A673 (cell line): Measurements from ENCODE around the gene RRAGC. TPM values are rescaled to one million over a fixed set of nuclear protein-coding genes. Genes with fewer than 3 reads are reported as not detected.

ENCODE experiments used
- BruUV-seq: library from RNA; stranded (reverse); fragments of 400-500 nt; replicated peaks from 2 replicates; lab custom pipeline; 2021; lab: Mats Ljungman, UMichigan
- CTCF ChIA-PET: fragments of 300-600 bp; sonication (Branson Sonifier 250); formaldehyde crosslinking; loops from one replicate; lab custom pipeline; 2022; ENCODE audit warnings: antibody characterized with exemption; lab: Charles Lee
- POLR2A ChIA-PET: fragments of 300-600 bp; sonication (Branson Sonifier 250); formaldehyde crosslinking; loops from one replicate; lab custom pipeline; 2022; ENCODE audit warnings: antibody characterized with exemption; ENCODE audit not compliant: low non-redundant PET; lab: Charles Lee
- DNase-seq: peaks from one replicate; pipeline ENCODE4 v3.0.0-alpha.2; 2015; ENCODE audit warnings: low spot score
- H3K27ac ChIP-seq: fragments of 200-600 bp; sonication (generic); 2 replicates; pipeline ENCODE4 v1.5.1; 2016; ENCODE audit warnings: mixed run types, low read depth, mild to moderate bottlenecking, mixed read lengths, antibody characterized with exemption, low read length; ENCODE audit not compliant: poor library complexity, severe bottlenecking
- H3K27me3 ChIP-seq: fragments of 200-600 bp; sonication (generic); replicated peaks from 2 replicates; pipeline ENCODE4 v1.6.1; 2017; ENCODE audit warnings: mixed run types, low read depth, mild to moderate bottlenecking, mixed read lengths, antibody characterized with exemption, low read length; ENCODE audit not compliant: insufficient read depth, poor library complexity
- H3K36me3 ChIP-seq: fragments of 200-600 bp; sonication (generic); 2 replicates; pipeline ENCODE4 v1.6.1; 2016; ENCODE audit warnings: mixed run types, mild to moderate bottlenecking, mixed read lengths, antibody characterized with exemption, low read length; ENCODE audit not compliant: insufficient read depth, poor library complexity, severe bottlenecking
- H3K4me1 ChIP-seq: fragments of 200-600 bp; sonication (generic); 2 replicates; pipeline ENCODE4 v1.6.1; 2017; ENCODE audit warnings: mixed run types, mild to moderate bottlenecking, mixed read lengths, antibody characterized with exemption, low read length; ENCODE audit not compliant: insufficient read depth, poor library complexity, severe bottlenecking
- H3K4me3 ChIP-seq: fragments of 200-600 bp; sonication (generic); 2 replicates; pipeline ENCODE4 v1.5.1; 2016; ENCODE audit warnings: low read depth, mixed run types, mild to moderate bottlenecking, mixed read lengths, low read length; ENCODE audit not compliant: poor library complexity, severe bottlenecking
- H3K9me3 ChIP-seq: fragments of 200-600 bp; sonication (generic); 2 replicates; pipeline ENCODE4 v1.6.1; 2016; ENCODE audit warnings: mixed run types, low read depth, mild to moderate bottlenecking, mixed read lengths, antibody characterized with exemption, low read length; ENCODE audit not compliant: poor library complexity, severe bottlenecking
- EZH2 ChIP-seq: fragments of 200-600 bp; sonication (generic); IDR thresholded peaks from 2 replicates; pipeline ENCODE4 v1.6.1; 2017; ENCODE audit warnings: borderline replicate concordance, low read depth, mild to moderate bottlenecking, mixed read lengths, antibody characterized with exemption, low read length; ENCODE audit not compliant: poor library complexity, severe bottlenecking
- intact Hi-C: fragments of 100-400 bp; cut with micrococcal nuclease; formaldehyde crosslinking; loops from one replicate; pipeline ENCODE4 v1.10.0; 2022; ENCODE audit not compliant: unreplicated experiment
- total RNA-seq: library from RNA; stranded (reverse); gene quantifications from 2 replicates; pipeline ENCODE4 v1.2.3, GENCODE V29; 2021
- TF ChIP-seq, protein P1 (sequence below): fragments of 300-800, 200-600 bp; sonication (generic); conservative IDR thresholded peaks from 2 replicates; pipeline ENCODE4 v1.5.1; 2017; ENCODE audit warnings: low read depth, mild to moderate bottlenecking, antibody characterized with exemption, low read length, moderate library complexity, mixed read lengths

Gene RRAGC
- total RNA-seq, 1 experiment from 2014 or later: 26.0 TPM

DNA sequence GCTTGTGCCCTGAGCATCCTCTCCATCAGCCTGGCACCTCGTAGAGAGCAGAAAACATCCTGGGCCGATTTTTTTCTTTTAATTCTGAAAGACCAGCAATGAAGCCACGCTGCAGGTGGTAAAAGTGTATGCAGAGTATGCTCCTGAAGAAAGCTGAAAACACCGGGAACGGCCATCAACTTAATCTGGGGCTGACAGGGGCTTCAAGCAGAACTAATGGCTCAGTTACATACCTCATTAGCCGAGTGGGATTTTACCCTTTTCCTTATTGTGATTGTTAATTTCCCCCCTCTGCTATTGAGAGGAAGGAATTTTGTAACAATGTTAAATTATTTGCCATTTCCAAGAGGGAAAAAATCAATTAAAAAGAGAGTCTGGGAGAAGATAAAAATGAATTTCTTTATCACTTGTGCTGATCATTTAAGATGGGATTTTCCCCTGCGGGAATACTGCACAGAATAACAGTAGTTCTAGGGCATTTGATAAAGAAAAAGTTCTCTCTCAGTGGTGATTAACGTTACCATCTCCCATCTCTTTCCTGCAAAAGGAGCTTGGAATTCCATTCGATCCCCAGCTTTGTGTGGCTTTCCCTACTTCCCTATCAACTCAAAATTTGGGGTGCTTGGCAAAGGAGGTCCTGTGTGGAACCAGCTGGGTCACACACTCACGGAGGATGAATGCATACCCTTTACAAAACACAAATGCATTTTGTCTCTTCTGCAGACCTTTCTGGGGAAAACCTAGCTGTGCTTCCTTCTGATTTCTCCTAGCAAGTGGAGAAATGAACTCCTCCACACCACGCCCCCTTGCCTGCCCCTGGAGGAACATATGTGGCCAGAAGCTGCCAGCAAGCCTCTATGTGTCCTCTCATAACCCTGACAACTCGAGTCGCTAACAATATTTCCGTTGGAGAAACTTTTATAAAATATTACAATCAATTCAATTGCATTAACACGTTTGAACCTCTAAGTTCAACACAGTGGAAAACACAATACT lies 70.9 kb downstream of the RRAGC start:
- H3K4me1 ChIP-seq: peaks cover 55% of the 10 kb centered on the region
- CTCF ChIA-PET: no interaction called here
- H3K36me3 ChIP-seq: no peaks in the 10 kb centered on the region

More for the DNA sequence above, 70.9 kb downstream of the RRAGC start:
- Histone ChIP-seq H3K4me3 (no peak overlapping the region), H3K27me3 (no peaks in the 10 kb centered on the region), H3K9me3 (no peaks in the 10 kb centered on the region), H3K27ac (no peak overlapping the region)
- BruUV-seq: no TSS peak
- TF ChIP-seq EZH2: no peak
- TF ChIP-seq, protein P1, sequence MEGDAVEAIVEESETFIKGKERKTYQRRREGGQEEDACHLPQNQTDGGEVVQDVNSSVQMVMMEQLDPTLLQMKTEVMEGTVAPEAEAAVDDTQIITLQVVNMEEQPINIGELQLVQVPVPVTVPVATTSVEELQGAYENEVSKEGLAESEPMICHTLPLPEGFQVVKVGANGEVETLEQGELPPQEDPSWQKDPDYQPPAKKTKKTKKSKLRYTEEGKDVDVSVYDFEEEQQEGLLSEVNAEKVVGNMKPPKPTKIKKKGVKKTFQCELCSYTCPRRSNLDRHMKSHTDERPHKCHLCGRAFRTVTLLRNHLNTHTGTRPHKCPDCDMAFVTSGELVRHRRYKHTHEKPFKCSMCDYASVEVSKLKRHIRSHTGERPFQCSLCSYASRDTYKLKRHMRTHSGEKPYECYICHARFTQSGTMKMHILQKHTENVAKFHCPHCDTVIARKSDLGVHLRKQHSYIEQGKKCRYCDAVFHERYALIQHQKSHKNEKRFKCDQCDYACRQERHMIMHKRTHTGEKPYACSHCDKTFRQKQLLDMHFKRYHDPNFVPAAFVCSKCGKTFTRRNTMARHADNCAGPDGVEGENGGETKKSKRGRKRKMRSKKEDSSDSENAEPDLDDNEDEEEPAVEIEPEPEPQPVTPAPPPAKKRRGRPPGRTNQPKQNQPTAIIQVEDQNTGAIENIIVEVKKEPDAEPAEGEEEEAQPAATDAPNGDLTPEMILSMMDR: no peak
- intact Hi-C loops: no loop called here
- DNase-seq: peak; percentile 18
- POLR2A ChIA-PET: no interaction called here

Other genes with a start within 250 kb of the RRAGC start
- gene MYCBP, start 13.6 kb upstream of the RRAGC start, total RNA-seq: 25.1 and 31.6 TPM in 2 replicates
- gene GJA9, start 21.8 kb upstream of the RRAGC start, total RNA-seq: not detected in 2 replicates
- gene RHBDL2, start 82.1 kb upstream of the RRAGC start, total RNA-seq: not detected in 2 replicates
- 76.3 and 87.0 TPM in 2 replicates for gene AKIRIN1, start 131.5 kb upstream of the RRAGC start, total RNA-seq
- 279 and 284 TPM in 2 replicates for gene NDUFS5, start 166.6 kb upstream of the RRAGC start, total RNA-seq